Stimulated activated naive B cell treated with anti-CD40 and anti-IgM and Interleukin-4, amounts not matched to agents 10 μg/mL and 1 μg/mL and 100 μg/mL, for 72 hours (primary cell): ENCODE data around the gene SLC18A2.
A peak's percentile ranks its signal among the peaks of the same experiment; 100 is the strongest.
"Not testable (repeated sequence)": the region's sequence is repeated elsewhere in the genome, so short reads cannot be mapped to it uniquely, and the experiment has no call there.

Source experiments
- ATAC-seq, 2 donors: fragments of 150-1000 bp; cut with Tn5 transposase; replicated peaks; 2 replicates each; pipeline ENCODE4 v1.10.0; 2021; ENCODE audit warnings: moderate library complexity in 1 of 2
- DNase-seq: peaks from one replicate; pipeline ENCODE4 v3.0.0; 2021
- H3K27ac Mint-ChIP-seq: one replicate; pipeline ENCODE4 v1.8.0; 2022; ENCODE audit warnings: mild to moderate bottlenecking, mixed read lengths
- H3K27me3 Mint-ChIP-seq, 2 donors: one replicate each; pipeline ENCODE4 v1.8.0; 2022; ENCODE audit warnings: mixed read lengths in 2 of 2
- H3K36me3 Mint-ChIP-seq, 2 donors: one replicate each; pipeline ENCODE4 v1.8.0; 2022; ENCODE audit warnings: mixed read lengths in 2 of 2, mild to moderate bottlenecking in 1 of 2
- H3K4me1 Mint-ChIP-seq, 2 donors: one replicate each; pipeline ENCODE4 v1.8.0; 2022; ENCODE audit warnings: mixed read lengths in 2 of 2, mild to moderate bottlenecking in 1 of 2
- H3K4me3 Mint-ChIP-seq, 2 donors: one replicate each; pipeline ENCODE4 v1.8.0; 2022; ENCODE audit warnings: mild to moderate bottlenecking in 2 of 2, mixed read lengths in 2 of 2, moderate library complexity in 1 of 2
- H3K9me3 Mint-ChIP-seq, 2 donors: one replicate each; pipeline ENCODE4 v1.8.0; 2022; ENCODE audit warnings: mixed read lengths in 2 of 2, mild to moderate bottlenecking in 1 of 2

SLC18A2 gene

DNA sequence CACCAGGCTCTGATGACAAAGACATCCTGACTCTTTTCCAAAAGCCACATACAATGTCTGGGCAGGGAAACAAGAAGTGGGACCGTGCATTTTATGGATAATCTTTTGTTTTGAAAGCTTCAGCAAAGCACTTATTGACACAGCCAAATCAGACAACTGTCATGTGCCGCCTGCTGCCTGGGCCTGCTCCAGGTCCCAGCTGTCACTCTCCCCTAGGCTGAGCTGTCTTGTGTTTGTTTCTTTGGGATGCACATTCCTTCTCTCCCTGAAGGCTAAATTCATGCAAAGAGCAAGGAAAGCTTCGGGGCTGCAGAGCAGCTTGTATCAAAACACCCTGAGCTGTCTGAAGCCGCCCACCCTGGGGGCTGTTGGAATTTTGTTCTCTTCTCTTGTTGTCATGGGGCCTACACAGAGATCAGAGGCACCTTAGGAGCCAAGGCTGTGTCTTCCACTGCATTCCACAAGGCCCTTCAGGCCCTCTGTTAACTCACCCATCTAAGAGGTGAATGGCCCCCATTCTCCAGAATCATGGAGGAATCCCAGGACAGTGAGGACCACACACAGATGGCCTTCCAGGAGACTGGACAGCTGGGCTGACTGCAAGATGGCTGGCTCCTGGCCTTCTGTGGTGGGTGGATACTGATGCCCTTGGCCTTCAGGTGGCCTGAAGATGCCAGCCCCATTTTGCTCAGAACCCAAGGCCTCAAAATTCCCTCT is 17.8 kb upstream of the SLC18A2 start:
- H3K4me1 Mint-ChIP-seq: no peaks in the 10 kb centered on the region
- H3K36me3 Mint-ChIP-seq: no peaks in the 10 kb centered on the region
- H3K27me3 Mint-ChIP-seq: peaks cover 22 to 41% of the 10 kb centered on the region in 2 donors
- DNase-seq (no peak), ATAC-seq (no peak)
- H3K4me3 Mint-ChIP-seq: no peak overlapping the region
- no peaks in the 10 kb centered on the region for H3K9me3 Mint-ChIP-seq
- H3K27ac Mint-ChIP-seq: no peak overlapping the region

DNA sequence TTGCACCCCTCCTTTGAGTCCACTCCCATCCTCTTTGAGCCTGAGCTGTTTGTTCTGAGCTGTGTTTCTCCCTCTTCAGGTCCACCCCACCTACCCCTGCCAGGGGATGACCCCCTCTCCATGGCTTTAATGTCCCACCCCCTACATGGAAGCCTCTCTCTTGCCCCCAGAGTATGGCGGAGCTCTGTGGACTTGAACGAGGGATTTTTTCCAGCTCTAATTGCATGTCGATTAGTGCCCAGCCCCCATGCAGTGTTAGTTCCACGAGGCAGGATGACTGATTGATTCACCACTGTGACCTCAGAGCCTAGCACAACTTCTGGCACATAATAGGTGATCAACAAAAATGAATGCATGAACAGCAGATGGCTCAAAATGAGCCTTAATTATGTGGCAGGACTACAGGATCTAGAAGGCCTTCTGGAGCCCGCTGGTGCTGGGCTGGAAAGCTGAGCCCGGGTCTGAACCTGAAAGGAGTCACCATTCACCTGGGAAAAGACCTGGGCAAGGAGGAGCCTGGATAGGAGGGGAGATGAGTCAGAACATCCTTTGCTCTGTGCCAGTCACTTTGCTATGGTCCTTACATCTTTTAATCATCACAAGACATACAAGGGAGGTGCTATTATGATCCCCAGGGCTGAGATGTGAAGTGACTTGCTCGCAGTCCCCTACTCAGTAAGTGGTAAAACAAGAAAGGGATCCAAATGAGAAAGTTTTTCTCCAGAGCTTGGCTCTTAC is 17.1 kb upstream of the SLC18A2 start:
- H3K4me3 Mint-ChIP-seq: no peak overlapping the region
- no peak overlapping the region for H3K27ac Mint-ChIP-seq
- DNase-seq: no peak

DNA sequence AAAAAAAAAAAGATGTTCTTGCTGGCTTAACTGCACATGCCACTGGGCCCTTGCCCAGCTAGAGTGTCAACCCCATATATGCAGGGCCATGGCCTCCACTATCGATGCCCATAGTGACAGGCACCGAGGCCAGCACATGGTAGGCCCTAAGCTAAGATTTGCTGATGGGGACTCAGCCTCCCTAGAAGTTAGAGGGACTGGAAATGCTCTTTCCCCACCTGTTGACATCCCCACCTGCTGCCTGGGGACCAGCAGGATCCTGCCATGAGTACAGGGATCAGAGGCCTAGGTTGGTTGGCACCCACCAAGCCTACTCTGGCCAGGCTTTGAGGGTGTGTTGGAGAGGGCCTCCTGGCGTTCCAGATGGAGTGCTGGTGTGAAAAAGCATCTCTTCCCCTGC is 16.0 kb upstream of the SLC18A2 start:
- no peak for DNase-seq
- Mint-ChIP-seq H3K9me3 (peaks cover 4% of the 10 kb centered on the region in 2 donors), H3K27me3 (peaks cover 31 to 36% of the 10 kb centered on the region in 2 donors), H3K36me3 (no peaks in the 10 kb centered on the region), H3K4me1 (no peaks in the 10 kb centered on the region), H3K4me3 (no peak overlapping the region), H3K27ac (no peak overlapping the region)
- no peak for ATAC-seq

More for the DNA sequence above, 17.1 kb upstream of the SLC18A2 start:
- Mint-ChIP-seq H3K27me3 (peaks cover 23 to 37% of the 10 kb centered on the region in 2 donors), H3K36me3 (no peaks in the 10 kb centered on the region), H3K9me3 (peaks cover 0 to under 1% of the 10 kb centered on the region in 2 donors), H3K4me1 (no peaks in the 10 kb centered on the region)
- ATAC-seq: no peak

DNA sequence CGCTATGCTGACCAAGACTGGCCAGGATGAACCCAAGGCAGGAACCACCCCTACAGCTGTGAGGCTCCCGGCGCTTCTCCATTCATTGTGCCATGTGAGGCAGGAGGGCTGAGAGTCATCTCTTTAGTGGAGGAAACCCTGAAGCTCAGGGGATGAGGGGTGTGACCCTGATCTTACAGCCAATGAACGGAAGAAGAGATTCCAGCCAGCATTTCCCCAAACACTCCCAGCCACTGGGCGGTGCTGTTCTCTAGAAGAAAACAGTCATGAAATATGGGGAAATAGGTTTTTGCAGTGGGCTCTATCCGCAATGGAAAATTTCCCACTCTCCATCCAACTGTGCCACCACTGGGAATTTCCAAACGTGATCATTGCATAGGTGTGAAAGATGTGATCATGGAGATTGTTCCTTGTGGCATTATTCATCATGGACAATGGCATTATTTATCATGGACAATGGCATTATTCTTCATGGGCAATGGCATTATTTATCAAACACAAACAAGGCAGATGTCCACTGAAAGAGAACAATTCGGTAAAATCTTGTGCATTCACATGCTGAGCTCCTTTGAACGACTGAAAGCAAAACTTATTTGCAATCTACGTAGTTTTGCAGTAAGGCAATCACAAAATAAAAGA is 14.0 kb upstream of the SLC18A2 start:
- Mint-ChIP-seq H3K27me3 (peaks cover 36 to 44% of the 10 kb centered on the region in 2 donors), H3K36me3 (no peaks in the 10 kb centered on the region), H3K9me3 (peaks cover 4 to 8% of the 10 kb centered on the region in 2 donors), H3K27ac (no peak overlapping the region), H3K4me1 (no peaks in the 10 kb centered on the region), H3K4me3 (no peak overlapping the region)
- DNase-seq (no peak), ATAC-seq (no peak)

DNA sequence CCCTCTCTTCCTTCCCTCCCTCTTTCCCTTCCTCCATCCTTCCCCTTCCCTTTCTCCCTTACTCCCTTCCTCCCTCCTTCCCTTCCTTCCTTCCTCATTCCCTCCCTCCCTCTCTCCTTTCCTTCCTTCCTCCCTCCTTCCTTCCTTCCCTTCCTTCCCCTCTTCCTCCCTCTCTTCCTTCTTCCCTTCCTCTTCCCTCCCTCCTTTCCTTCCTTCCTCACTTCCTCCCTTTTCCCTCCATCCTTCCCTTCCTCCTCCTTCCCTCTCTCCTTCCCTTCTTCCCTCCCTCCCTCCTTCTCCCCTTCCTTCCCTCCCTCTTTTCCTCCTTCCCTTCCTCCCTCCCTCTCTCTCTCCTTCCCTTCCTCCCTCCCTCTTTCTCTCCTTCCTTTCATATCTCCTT is 12.7 kb upstream of the SLC18A2 start:
- ATAC-seq (no peak), DNase-seq (no peak)
- H3K4me1 Mint-ChIP-seq: no peaks in the 10 kb centered on the region
- no peak overlapping the region for H3K27ac Mint-ChIP-seq
- H3K4me3 Mint-ChIP-seq: no peak overlapping the region
- peaks cover 48 to 54% of the 10 kb centered on the region in 2 donors for H3K27me3 Mint-ChIP-seq
- H3K9me3 Mint-ChIP-seq: peaks cover 4 to 8% of the 10 kb centered on the region in 2 donors
- no peaks in the 10 kb centered on the region for H3K36me3 Mint-ChIP-seq

DNA sequence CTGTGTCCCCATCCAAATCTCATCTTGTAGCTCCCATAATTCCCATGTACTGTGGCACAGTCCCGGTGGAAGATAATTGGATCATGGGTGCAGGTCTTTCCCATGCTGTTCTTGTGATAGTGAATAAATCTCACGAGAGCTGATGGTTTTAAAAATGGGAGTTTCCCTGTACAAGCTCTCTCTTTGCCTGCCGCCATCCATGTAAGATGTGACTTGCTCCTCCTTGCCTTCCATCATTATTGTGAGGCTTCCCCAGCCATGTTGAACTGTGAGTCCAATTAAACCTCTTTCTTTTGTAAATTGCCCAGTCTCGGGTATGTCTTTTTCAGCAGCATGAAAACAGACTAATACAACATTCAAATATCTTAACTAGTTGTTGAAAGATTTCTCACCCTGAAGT is 10.8 kb upstream of the SLC18A2 start:
- H3K9me3 Mint-ChIP-seq, H3K4me1 Mint-ChIP-seq, H3K27ac Mint-ChIP-seq, DNase-seq, H3K4me3 Mint-ChIP-seq, ATAC-seq, H3K36me3 Mint-ChIP-seq: not testable (repeated sequence)
- H3K27me3 Mint-ChIP-seq: peaks cover 51 to 59% of the 10 kb centered on the region in 2 donors

DNA sequence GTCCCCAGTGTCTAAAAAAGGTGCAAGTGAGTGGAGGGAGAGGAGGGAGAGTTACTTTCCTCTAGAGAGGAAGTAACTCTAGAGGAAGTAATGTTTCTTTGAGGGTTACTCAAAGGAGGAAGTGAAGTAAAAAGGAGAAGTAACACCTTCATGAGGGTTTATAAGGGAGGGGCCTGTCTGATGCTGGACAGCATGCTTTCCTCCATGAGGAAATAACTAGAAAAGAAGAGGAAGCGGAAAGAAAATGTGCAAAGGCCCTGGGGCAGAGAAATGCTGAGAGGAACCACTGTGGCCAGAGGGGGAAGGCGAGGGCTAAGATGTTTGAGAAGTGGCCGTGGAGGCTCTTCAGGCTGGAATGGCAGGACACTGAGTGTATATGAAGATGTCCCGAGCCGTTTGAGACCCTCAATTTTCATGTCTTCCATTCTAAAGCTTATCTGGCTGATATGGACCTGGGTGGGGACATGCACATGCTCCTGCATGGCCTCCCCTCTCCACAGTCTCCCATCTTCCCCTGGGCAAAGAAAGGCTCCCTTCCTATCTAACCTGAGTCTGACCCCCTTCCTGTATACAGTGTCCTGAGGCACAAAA is 3.4 kb upstream of the SLC18A2 start:
- peaks cover 5 to 10% of the 10 kb centered on the region in 2 donors for H3K4me1 Mint-ChIP-seq
- H3K9me3 Mint-ChIP-seq: peaks cover 9 to 17% of the 10 kb centered on the region in 2 donors
- ATAC-seq (peak; percentile 79 to 85), DNase-seq (no peak)
- H3K36me3 Mint-ChIP-seq: no peaks in the 10 kb centered on the region
- no peak overlapping the region for H3K27ac Mint-ChIP-seq
- peaks cover 25 to 26% of the 10 kb centered on the region in 2 donors for H3K27me3 Mint-ChIP-seq
- H3K4me3 Mint-ChIP-seq: no peak overlapping the region

DNA sequence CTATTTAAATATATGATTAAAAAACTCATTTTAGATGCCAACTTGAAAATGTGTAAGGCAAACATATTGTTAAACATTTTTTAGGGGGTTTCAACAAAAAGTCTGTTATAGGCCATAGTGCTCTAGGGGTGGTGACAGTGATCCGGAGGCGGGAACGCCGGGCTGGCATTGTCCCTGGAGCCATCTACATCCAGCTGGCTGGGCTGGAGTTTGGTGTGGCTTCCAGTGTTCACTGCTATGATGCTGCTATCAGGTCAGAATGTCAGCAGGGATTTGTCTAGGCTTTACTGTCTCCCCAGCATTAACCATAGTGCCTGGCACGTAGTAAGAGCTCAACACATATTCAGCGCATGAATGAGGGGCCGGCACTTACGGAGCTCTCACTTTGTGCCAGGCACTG is 1.9 kb upstream of the SLC18A2 start:
- H3K9me3 Mint-ChIP-seq: peaks cover 9 to 17% of the 10 kb centered on the region in 2 donors
- peaks cover 26 to 29% of the 10 kb centered on the region in 2 donors for H3K27me3 Mint-ChIP-seq
- no peak for ATAC-seq

DNA sequence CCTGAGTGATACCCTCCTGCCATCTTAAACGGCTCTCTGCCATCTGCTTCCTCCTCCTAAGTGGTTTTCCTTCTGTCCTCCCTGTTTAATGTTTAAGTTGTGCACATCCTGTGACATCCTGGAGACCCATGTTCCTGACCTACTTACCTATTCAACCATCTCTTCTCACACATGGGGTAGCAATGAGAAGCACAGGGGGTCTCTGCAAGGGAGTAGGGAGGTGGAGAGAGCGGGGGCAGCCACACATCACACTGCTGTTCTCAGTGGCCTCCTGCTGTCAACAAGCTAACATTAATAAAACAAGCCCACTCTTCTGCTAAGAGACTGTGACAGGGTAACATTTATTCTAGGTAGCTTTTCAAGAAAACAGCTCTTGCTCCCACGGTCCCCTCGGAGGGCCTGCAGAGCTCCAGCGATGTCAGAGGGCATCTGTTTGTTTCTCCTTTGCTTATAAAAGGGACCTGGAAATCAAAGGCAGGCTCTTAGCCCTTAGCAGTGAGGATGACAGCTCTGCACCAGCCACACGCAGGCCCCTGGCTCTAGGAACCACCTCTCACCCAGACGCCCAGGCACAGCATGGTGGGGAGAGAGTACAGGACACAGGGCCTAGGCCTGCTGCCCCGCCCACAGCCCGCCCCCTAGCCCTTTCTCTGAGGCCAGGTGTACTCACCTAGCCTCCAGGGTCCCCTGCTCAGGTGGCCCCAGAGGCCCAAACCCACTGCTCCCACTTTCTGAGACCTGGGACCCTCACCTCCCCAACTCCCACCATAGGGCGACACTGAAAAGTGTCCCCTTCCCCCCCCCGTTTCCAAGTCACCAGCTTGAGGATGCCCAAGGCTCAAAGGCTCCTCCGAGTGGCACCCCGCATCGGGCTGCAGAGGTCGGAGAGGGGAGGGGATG is 943 bp upstream of the SLC18A2 start:
- H3K36me3 Mint-ChIP-seq: no peaks in the 10 kb centered on the region
- no peak for DNase-seq
- H3K9me3 Mint-ChIP-seq: peaks cover 9 to 17% of the 10 kb centered on the region in 2 donors
- peaks cover 35 to 39% of the 10 kb centered on the region in 2 donors for H3K27me3 Mint-ChIP-seq
- peaks cover 5 to 10% of the 10 kb centered on the region in 2 donors for H3K4me1 Mint-ChIP-seq
- H3K27ac Mint-ChIP-seq: no peak overlapping the region
- no peak for ATAC-seq
- H3K4me3 Mint-ChIP-seq: no peak overlapping the region

More for the DNA sequence above, 1.9 kb upstream of the SLC18A2 start:
- no peak overlapping the region for H3K4me3 Mint-ChIP-seq
- peaks cover 5 to 10% of the 10 kb centered on the region in 2 donors for H3K4me1 Mint-ChIP-seq
- no peak overlapping the region for H3K27ac Mint-ChIP-seq
- no peaks in the 10 kb centered on the region for H3K36me3 Mint-ChIP-seq
- DNase-seq: no peak

DNA sequence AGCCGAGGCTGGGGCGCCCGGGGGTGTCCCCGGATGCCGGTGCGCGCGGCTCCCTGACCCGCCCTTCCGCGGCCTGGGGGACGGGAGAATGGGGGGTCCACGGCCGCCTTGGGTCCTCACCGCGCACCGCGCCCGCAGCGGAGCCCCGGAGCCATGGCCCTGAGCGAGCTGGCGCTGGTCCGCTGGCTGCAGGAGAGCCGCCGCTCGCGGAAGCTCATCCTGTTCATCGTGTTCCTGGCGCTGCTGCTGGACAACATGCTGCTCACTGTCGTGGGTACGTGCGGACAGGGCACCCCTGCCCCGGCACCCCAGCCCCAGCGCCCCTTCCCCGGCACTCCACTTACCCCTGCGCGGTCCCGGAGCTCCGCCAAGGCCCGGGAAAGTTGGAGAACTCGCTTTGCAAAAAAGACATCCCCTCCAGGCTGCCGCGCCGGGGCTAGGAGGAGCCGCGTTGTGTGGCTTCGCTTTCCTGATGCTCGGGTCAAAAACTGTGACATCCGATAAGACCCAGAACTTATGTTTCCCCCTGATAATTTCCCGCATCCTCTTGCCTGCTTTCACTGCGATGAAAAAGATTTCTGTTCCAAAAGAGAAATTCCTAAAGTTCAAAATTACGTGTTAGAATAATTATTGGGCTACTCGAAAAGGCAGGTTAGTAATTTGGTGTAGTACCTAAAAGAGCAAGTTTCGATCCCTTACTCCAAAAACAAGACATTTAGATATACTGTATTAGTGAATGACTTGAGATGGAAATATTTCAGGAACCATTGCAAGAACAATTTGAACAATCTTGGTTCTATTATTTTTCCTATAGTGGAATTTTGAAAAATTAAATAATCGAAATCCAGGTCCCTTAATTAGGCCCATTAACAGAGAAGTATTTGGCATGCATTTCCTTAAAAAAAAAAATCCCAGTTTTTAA is 888 bp downstream of the SLC18A2 start:
- peaks cover 5 to 14% of the 10 kb centered on the region in 2 donors for H3K9me3 Mint-ChIP-seq
- H3K4me1 Mint-ChIP-seq: peaks cover 3 to 8% of the 10 kb centered on the region in 2 donors
- peaks cover 42 to 47% of the 10 kb centered on the region in 2 donors for H3K27me3 Mint-ChIP-seq
- H3K4me3 Mint-ChIP-seq: peak overlapping the region in 1 of 2 donors; percentile 46
- H3K36me3 Mint-ChIP-seq: no peaks in the 10 kb centered on the region
- ATAC-seq (no peak), DNase-seq (no peak)
- H3K27ac Mint-ChIP-seq: peak overlapping the region; percentile 75

DNA sequence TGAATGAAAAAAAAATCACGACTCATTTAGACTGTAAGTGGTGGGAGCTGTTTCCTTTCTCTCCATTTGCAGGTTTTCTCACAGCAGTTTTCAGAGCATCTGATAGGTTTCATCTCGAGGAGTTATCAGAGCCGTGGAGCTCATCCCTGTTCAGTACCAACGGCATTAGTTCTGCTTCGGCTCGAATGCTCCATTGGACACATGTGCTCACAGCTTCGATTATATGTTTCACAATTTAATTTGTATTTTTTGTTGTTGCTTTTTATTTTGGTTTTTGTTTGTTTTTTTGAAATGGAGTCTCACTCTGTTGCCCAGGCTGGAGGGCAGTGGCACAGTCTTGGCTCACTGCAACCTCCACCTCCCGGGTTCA is 1.5 kb downstream of the SLC18A2 start:
- peaks cover 42 to 47% of the 10 kb centered on the region in 2 donors for H3K27me3 Mint-ChIP-seq
- H3K4me3 Mint-ChIP-seq: no peak overlapping the region

DNA sequence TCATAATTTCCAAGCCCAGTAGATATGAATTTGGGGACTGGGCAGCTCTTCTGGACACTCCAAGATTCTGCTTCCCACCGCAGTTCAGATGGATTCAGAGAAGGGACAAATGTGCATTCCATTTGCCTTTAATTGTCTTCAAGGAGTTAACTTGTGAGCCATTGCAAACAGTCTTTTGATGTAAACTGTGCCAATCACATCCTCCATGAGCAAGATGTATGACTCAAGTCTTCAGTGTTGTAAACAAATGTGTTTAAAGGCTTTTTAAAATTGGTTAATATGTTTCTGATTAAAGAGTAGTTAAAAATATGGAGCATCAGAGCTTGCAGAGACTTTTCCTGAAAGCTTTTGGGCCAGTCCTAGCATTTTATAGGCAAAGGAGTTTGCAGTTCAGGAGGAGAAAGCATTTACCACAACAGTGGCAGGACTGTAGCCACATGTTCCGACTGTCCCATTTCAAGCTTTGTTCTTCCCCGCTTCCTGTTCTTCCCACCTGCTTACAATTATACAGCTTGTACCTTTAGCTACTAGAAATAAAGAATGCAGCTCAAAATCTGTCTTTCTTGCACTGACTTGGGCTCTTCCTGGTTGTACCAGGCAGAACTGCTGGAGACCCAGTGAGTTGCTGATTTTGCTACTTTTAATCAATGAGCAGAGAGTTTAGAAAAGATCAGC is 6.2 kb downstream of the SLC18A2 start:
- H3K36me3 Mint-ChIP-seq: no peaks in the 10 kb centered on the region
- peaks cover 0 to under 1% of the 10 kb centered on the region in 2 donors for H3K4me1 Mint-ChIP-seq
- no peak overlapping the region for H3K27ac Mint-ChIP-seq

More for the DNA sequence above, 1.5 kb downstream of the SLC18A2 start:
- no peak overlapping the region for H3K27ac Mint-ChIP-seq
- H3K9me3 Mint-ChIP-seq: peaks cover under 1 to 9% of the 10 kb centered on the region in 2 donors
- H3K4me1 Mint-ChIP-seq: peaks cover 2 to 6% of the 10 kb centered on the region in 2 donors
- DNase-seq (no peak), ATAC-seq (no peak)
- H3K36me3 Mint-ChIP-seq: no peaks in the 10 kb centered on the region

More for the DNA sequence above, 6.2 kb downstream of the SLC18A2 start:
- ATAC-seq (no peak), DNase-seq (no peak)
- Mint-ChIP-seq H3K27me3 (peaks cover 45 to 62% of the 10 kb centered on the region in 2 donors), H3K9me3 (no peaks in the 10 kb centered on the region), H3K4me3 (no peak overlapping the region)
